ENCODE measurements around the gene ARPC2. TPM values are rescaled to one million over a fixed set of nuclear protein-coding genes. Genes with fewer than 3 reads are reported as not detected.

Gene ARPC2
- total and polyA plus RNA-seq, 12 donors, result 58.5 to 213 (median 134) TPM

- Histone ChIP-seq H3K27ac (no peak overlapping the region), H3K36me3 (no peaks in the 10 kb centered on the region), H3K4me1 (no peaks in the 10 kb centered on the region), H3K9me3 (no peaks in the 10 kb centered on the region), H3K27me3 (no peaks in the 10 kb centered on the region), H3K4me3 (no peak overlapping the region)
- ATAC-seq (no peak), DNase-seq (no peak)
- TF ChIP-seq CTCF (IDR thresholded peaks at IDR 0.05), result no peak
- intact Hi-C loops (cut with DNase I), result loop anchor here in 3 of 10 donors (10.0 kb wide), 2 partner anchors 174 to 284 kb away; partner anchors contain the start of gene CATIP (in 2 of the 3)
- WGBS, 2 donors, result 64 to 68% methylated on average over 9 of the region's 9 CpGs
Measured at GRCh38 chr2:218180467-218181114, 36.4 kb upstream of the ARPC2 start.

GRCh38 chr2:218184331-218184730, 32.7 kb upstream of the ARPC2 start:
- no peak for ATAC-seq
- no peak for TF ChIP-seq CTCF (IDR thresholded peaks at IDR 0.05)
- Histone ChIP-seq H3K27ac (no peak overlapping the region), H3K9me3 (no peaks in the 10 kb centered on the region), H3K27me3 (no peaks in the 10 kb centered on the region), H3K4me3 (no peak overlapping the region), H3K36me3 (no peaks in the 10 kb centered on the region), H3K4me1 (peaks cover 0 to 10% (median 8%) of the 10 kb centered on the region in 9 donors)
- intact Hi-C loops (cut with DNase I), result loop anchor here in 3 of 10 donors (10.0 kb wide), 2 partner anchors 170 to 280 kb away; partner anchors contain the start of gene CATIP (in 2 of the 3)
- no peak for DNase-seq
- WGBS, 2 donors, result 86 to 89% methylated on average over 1 of the region's 1 CpG

GRCh38 chr2:218186355-218186766, 30.6 kb upstream of the ARPC2 start:
- DNase-seq (peak; percentile 30 to 69), ATAC-seq (peak; percentile 74 to 94 (median 90))
- no peaks in the 10 kb centered on the region for H3K9me3 ChIP-seq
- 36 to 37% methylated on average over 8 of the region's 8 CpGs for WGBS, 2 donors
- H3K27me3 ChIP-seq, result no peaks in the 10 kb centered on the region
- H3K4me1 ChIP-seq, result peaks cover 0 to 10% (median 8%) of the 10 kb centered on the region in 9 donors
- H3K36me3 ChIP-seq, result no peaks in the 10 kb centered on the region
- intact Hi-C loops (cut with DNase I), result loop anchor here in 7 of 10 donors (1.0 to 10.0 kb wide), 8 partner anchors 30 to 278 kb away; partner anchors contain the start of genes CATIP (in 4 of the 7), AAMP (in 1 of the 7), ARPC2 (in 1 of the 7) and PNKD (in 1 of the 7)
- H3K27ac ChIP-seq, result no peak overlapping the region
- peak; percentile 56 to 90 (median 83) for TF ChIP-seq CTCF (IDR thresholded peaks at IDR 0.05)
- no peak overlapping the region for H3K4me3 ChIP-seq

GRCh38 chr2:218186876-218187275, 30.1 kb upstream of the ARPC2 start:
- TF ChIP-seq CTCF (IDR thresholded peaks at IDR 0.05), result no peak
- Histone ChIP-seq H3K4me3 (no peak overlapping the region), H3K9me3 (no peaks in the 10 kb centered on the region), H3K4me1 (peaks cover 0 to 10% (median 8%) of the 10 kb centered on the region in 9 donors), H3K27ac (no peak overlapping the region), H3K27me3 (no peaks in the 10 kb centered on the region), H3K36me3 (no peaks in the 10 kb centered on the region)
- 57 to 73% methylated on average over 1 of the region's 1 CpG for WGBS, 2 donors
- intact Hi-C loops (cut with DNase I), result loop anchor here in 7 of 10 donors (1.0 to 10.0 kb wide), 8 partner anchors 29 to 278 kb away; partner anchors contain the start of genes CATIP (in 4 of the 7), AAMP (in 1 of the 7), ARPC2 (in 1 of the 7) and PNKD (in 1 of the 7)
- DNase-seq (no peak), ATAC-seq (peak in 1 of 8 donors; percentile 6)

Data from heart right ventricle (tissue), 16 donors.